OCI-LY7 (cell line): ENCODE data around the gene ATP6V1E1. TPM values are rescaled to one million over a fixed set of nuclear protein-coding genes. Genes with fewer than 3 reads are reported as not detected.
A peak's percentile ranks its signal among the peaks of the same experiment; 100 is the strongest.

Experiments used
- BruUV-seq: library from RNA; stranded (reverse); fragments of 400-500 nt; replicated peaks from 2 replicates; lab custom pipeline; 2021; lab: Mats Ljungman, UMichigan
- CTCF ChIA-PET: fragments of 300-600 bp; sonication (Branson Sonifier 250); formaldehyde crosslinking; loops from one replicate; lab custom pipeline; 2022; ENCODE audit warnings: antibody characterized with exemption; ENCODE audit not compliant: unreplicated experiment; lab: Charles Lee
- POLR2A ChIA-PET: fragments of 300-600 bp; sonication (Branson Sonifier 250); formaldehyde crosslinking; loops from one replicate; lab custom pipeline; 2022; ENCODE audit warnings: antibody characterized with exemption; lab: Charles Lee
- DNase-seq: peaks from one replicate; pipeline ENCODE4 v3.0.0-alpha.2; 2015; ENCODE audit warnings: low spot score
- H2AFZ ChIP-seq: fragments of 200-600 bp; sonication (generic), shearing (Covaris generic); 2 replicates; pipeline ENCODE4 v1.6.1; 2014; ENCODE audit warnings: mild to moderate bottlenecking, antibody characterized with exemption, low read length, moderate library complexity
- H3K27ac ChIP-seq: fragments of 200-600 bp; sonication (generic); 2 replicates; pipeline ENCODE4 v1.5.1; 2014; ENCODE audit warnings: mixed run types, low read depth, mild to moderate bottlenecking, moderate library complexity, low read length, inconsistent platforms; ENCODE audit not compliant: poor library complexity, severe bottlenecking
- H3K36me3 ChIP-seq: fragments of 200-600 bp; sonication (generic); 2 replicates; pipeline ENCODE4 v1.6.1; 2014; ENCODE audit warnings: mild to moderate bottlenecking, antibody characterized with exemption, low read length, moderate library complexity, mixed read lengths; ENCODE audit not compliant: insufficient read depth
- H3K4me1 ChIP-seq: fragments of 200-600 bp; sonication (generic); 2 replicates; pipeline ENCODE4 v1.5.1; 2014; ENCODE audit warnings: mild to moderate bottlenecking, low read length; ENCODE audit not compliant: insufficient read depth, poor library complexity, severe bottlenecking
- H3K4me2 ChIP-seq: fragments of 200-600 bp; sonication (generic); 2 replicates; pipeline ENCODE4 v1.6.1; 2014; ENCODE audit warnings: mild to moderate bottlenecking, low read length
- H3K4me3 ChIP-seq: fragments of 200-600 bp; sonication (generic); 2 replicates; pipeline ENCODE4 v1.5.1; 2014; ENCODE audit warnings: mild to moderate bottlenecking, low read depth, low read length; ENCODE audit not compliant: poor library complexity, severe bottlenecking
- H3K79me2 ChIP-seq: fragments of 200-600 bp; sonication (generic); 2 replicates; pipeline ENCODE4 v1.6.1; 2016; ENCODE audit warnings: low read depth, mild to moderate bottlenecking, low read length, moderate library complexity, mixed read lengths; ENCODE audit not compliant: insufficient read depth
- H3K9me2 ChIP-seq: fragments of 200-600 bp; sonication (generic); 2 replicates; pipeline ENCODE4 v1.6.1; 2016; ENCODE audit warnings: mild to moderate bottlenecking, low read length, mixed read lengths; ENCODE audit not compliant: insufficient read depth
- H3K9me3 ChIP-seq: fragments of 200-600 bp; sonication (generic); 2 replicates; pipeline ENCODE4 v1.6.1; 2014; ENCODE audit warnings: mild to moderate bottlenecking, mixed run types, low read length, mixed read lengths
- H4K20me1 ChIP-seq: fragments of 200-600 bp; sonication (generic); 2 replicates; pipeline ENCODE4 v1.6.1; 2014; ENCODE audit warnings: mild to moderate bottlenecking, antibody characterized with exemption, low read length, moderate library complexity, mixed read lengths; ENCODE audit not compliant: insufficient read depth
- EZH2phosphoT487 ChIP-seq: fragments of 200-600 bp; sonication (generic); IDR thresholded peaks from 2 replicates; pipeline ENCODE4 v1.6.1; 2018; ENCODE audit warnings: low read depth, borderline replicate concordance, mild to moderate bottlenecking, mixed run types, antibody characterized with exemption, low read length, moderate library complexity, mixed read lengths
- intact Hi-C: fragments of 100-400 bp; cut with micrococcal nuclease; formaldehyde crosslinking; loops from one replicate; pipeline ENCODE4 v1.10.0; 2022; ENCODE audit not compliant: unreplicated experiment
- total RNA-seq, 2 experiments: library from RNA; depleted of rRNA in 1 of 2; stranded (reverse); fragments of >200 nt in 1 of 2; shearing (Covaris generic) in 1 of 2; gene quantifications; 2 replicates each; pipeline ENCODE4 v1.2.3, GENCODE V29; 2014 to 2022
- TF ChIP-seq, protein P1 (sequence below): fragments of 200-600 bp; sonication (generic); conservative IDR thresholded peaks from 2 replicates; pipeline ENCODE4 v1.5.1; 2014; ENCODE audit warnings: mild to moderate bottlenecking, antibody characterized with exemption, low read length, moderate library complexity, mixed read lengths

Gene ATP6V1E1
- total RNA-seq, 2 experiments from 2014 or later = 82.2 to 100 TPM

GRCh38 chr22:17629641-17630040 lies 1.1 kb upstream of the ATP6V1E1 start:
- H3K4me3 ChIP-seq = peak overlapping the region; percentile 98
- H3K9me3 ChIP-seq = no peaks in the 10 kb centered on the region
- BruUV-seq = no TSS peak
- POLR2A ChIA-PET = interaction anchor here (0.7 to 1.0 kb wide), 2 partner anchors 10 to 26 kb away, joined by 3 to 4 read pairs; no protein-coding TSS in a partner anchor
- H4K20me1 ChIP-seq = no peaks in the 10 kb centered on the region; the same call in 1 of the 2 replicates
- H3K4me2 ChIP-seq = peak overlapping the region; percentile 92
- peak overlapping the region; percentile 37 for H3K27ac ChIP-seq
- TF ChIP-seq, protein P1, sequence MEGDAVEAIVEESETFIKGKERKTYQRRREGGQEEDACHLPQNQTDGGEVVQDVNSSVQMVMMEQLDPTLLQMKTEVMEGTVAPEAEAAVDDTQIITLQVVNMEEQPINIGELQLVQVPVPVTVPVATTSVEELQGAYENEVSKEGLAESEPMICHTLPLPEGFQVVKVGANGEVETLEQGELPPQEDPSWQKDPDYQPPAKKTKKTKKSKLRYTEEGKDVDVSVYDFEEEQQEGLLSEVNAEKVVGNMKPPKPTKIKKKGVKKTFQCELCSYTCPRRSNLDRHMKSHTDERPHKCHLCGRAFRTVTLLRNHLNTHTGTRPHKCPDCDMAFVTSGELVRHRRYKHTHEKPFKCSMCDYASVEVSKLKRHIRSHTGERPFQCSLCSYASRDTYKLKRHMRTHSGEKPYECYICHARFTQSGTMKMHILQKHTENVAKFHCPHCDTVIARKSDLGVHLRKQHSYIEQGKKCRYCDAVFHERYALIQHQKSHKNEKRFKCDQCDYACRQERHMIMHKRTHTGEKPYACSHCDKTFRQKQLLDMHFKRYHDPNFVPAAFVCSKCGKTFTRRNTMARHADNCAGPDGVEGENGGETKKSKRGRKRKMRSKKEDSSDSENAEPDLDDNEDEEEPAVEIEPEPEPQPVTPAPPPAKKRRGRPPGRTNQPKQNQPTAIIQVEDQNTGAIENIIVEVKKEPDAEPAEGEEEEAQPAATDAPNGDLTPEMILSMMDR = no peak
- no peak for TF ChIP-seq EZH2phosphoT487
- H3K4me1 ChIP-seq = peaks cover 16% of the 10 kb centered on the region
- no peak overlapping the region for H2AFZ ChIP-seq
- CTCF ChIA-PET = no interaction called here
- H3K9me2 ChIP-seq = no peaks in the 10 kb centered on the region
- H3K79me2 ChIP-seq = peaks cover 44% of the 10 kb centered on the region
- H3K36me3 ChIP-seq = peaks cover 15% of the 10 kb centered on the region; the same call in 1 of the 2 replicates
- intact Hi-C loops = loop anchor here (2.0 to 10.0 kb wide), 3 partner anchors 35 to 415 kb away; partner anchors contain the start of genes ADA2 and BID
- no peak for DNase-seq

DNA sequence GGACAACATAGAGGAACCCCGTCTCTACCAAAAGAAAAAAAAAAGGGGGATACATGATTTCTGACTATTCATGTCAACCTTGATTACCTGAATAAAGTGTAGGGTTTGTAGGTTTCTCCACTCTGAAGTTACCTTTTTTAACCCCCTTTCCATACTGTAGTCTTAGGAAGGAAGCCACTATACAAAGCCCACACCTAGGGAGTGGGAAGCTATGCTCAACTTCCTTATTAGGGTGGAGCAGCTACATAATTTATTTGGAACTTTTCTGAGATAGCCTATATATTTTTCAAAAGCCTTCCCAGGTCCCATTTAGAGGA lies 582 bp upstream of the ATP6V1E1 start:
- Histone ChIP-seq H3K79me2 (peaks cover 48% of the 10 kb centered on the region), H2AFZ (peak overlapping the region; percentile 83), H4K20me1 (no peaks in the 10 kb centered on the region; the same call in 1 of the 2 replicates), H3K4me2 (peak overlapping the region; percentile 92), H3K9me3 (no peaks in the 10 kb centered on the region), H3K4me1 (peaks cover 16% of the 10 kb centered on the region), H3K9me2 (no peaks in the 10 kb centered on the region), H3K4me3 (peak overlapping the region; percentile 98), H3K27ac (peak overlapping the region; percentile 37), H3K36me3 (peaks cover 19% of the 10 kb centered on the region; the same call in 1 of the 2 replicates)
- POLR2A ChIA-PET = interaction anchor here (1.0 kb wide), 1 partner anchor 10 kb away, joined by 3 read pairs; no protein-coding TSS in a partner anchor
- BruUV-seq = TSS peak; percentile 94
- DNase-seq = no peak
- CTCF ChIA-PET = no interaction called here
- intact Hi-C loops = loop anchor here (2.0 kb wide), 1 partner anchor 34 kb away; no protein-coding TSS in a partner anchor
- TF ChIP-seq, protein P1 = no peak
- no peak for TF ChIP-seq EZH2phosphoT487

GRCh38 chr22:17627961-17628405 lies 566 bp downstream of the ATP6V1E1 start:
- no peak for TF ChIP-seq EZH2phosphoT487
- TF ChIP-seq, protein P1 = no peak
- Histone ChIP-seq H3K4me1 (peaks cover 16% of the 10 kb centered on the region), H3K9me3 (no peaks in the 10 kb centered on the region), H2AFZ (peak overlapping the region; percentile 83; the same call in 1 of the 2 replicates), H3K79me2 (peaks cover 59% of the 10 kb centered on the region), H3K36me3 (peaks cover 31% of the 10 kb centered on the region), H3K27ac (peak overlapping the region; percentile 57), H3K4me3 (peak overlapping the region; percentile 98), H4K20me1 (no peaks in the 10 kb centered on the region; the same call in 1 of the 2 replicates), H3K4me2 (peak overlapping the region; percentile 92), H3K9me2 (no peaks in the 10 kb centered on the region)
- intact Hi-C loops = loop anchor here (2.0 kb wide), 1 partner anchor 33 kb away; no protein-coding TSS in a partner anchor
- BruUV-seq = TSS peak; percentile 92
- no peak for DNase-seq
- ChIA-PET POLR2A (no interaction called here), CTCF (no interaction called here)
